HCT116 (cell line): ENCODE data around the gene AMER3. TPM values are rescaled to one million over a fixed set of nuclear protein-coding genes. Genes with fewer than 3 reads are reported as not detected.

Experiments
- ATAC-seq: fragments of 200-7000 bp; cut with Tn5 transposase; 2 replicates; pipeline ENCODE4 v1.9.1; 2020; ENCODE audit warnings: mild to moderate bottlenecking, moderate library complexity
- BruUV-seq: library from RNA; stranded (reverse); fragments of 400-500 nt; replicated peaks from 2 replicates; lab custom pipeline; 2021; lab: Mats Ljungman, UMichigan
- CTCF ChIA-PET: fragments of 300-600 bp; sonication (Branson Sonifier 250); formaldehyde crosslinking; loops from one replicate; lab custom pipeline; 2021; ENCODE audit warnings: antibody characterized with exemption; lab: Charles Lee
- POLR2A ChIA-PET: fragments of 300-600, 350-600 bp; sonication (Branson Sonifier 250); formaldehyde crosslinking; loops from one replicate; lab custom pipeline; 2021; ENCODE audit warnings: antibody characterized with exemption; lab: Charles Lee
- RAD21 ChIA-PET, 2 experiments: fragments of 300-600 bp; sonication (Branson Sonifier 250); formaldehyde crosslinking; loops; one replicate each; lab custom pipeline; 2023; ENCODE audit warnings: low total read pairs in 2 of 2; ENCODE audit not compliant: uncharacterized antibody in 2 of 2, unreplicated experiment in 2 of 2, low non-redundant PET in 1 of 2; lab: Charles Lee
- DNase-seq: peaks from one replicate; pipeline ENCODE4 v3.0.0-alpha.2; 2010; ENCODE audit warnings: low read depth, low spot score
- H2AFZ ChIP-seq: fragments of 200-600 bp; shearing (Covaris generic), sonication (generic); 2 replicates; pipeline ENCODE4 v1.6.1; 2017; ENCODE audit warnings: low read depth, mixed run types, mixed read lengths, antibody characterized with exemption, low read length; ENCODE audit not compliant: poor library complexity, severe bottlenecking
- H3K27ac ChIP-seq: 2 replicates; pipeline ENCODE4 v1.5.1; 2012; ENCODE audit warnings: low read depth, low read length
- H3K27me3 ChIP-seq: fragments of 200-600 bp; sonication (generic); 2 replicates; pipeline ENCODE4 v1.6.1; 2016; ENCODE audit warnings: mixed run types, low read length, mixed read lengths; ENCODE audit not compliant: insufficient read depth
- H3K36me3 ChIP-seq, 2 experiments: fragments of 200-500 bp in 1 of 2; fragments of 200-600 bp in 1 of 2; sonication (Bioruptor generic) in 1 of 2; sonication (generic) in 1 of 2; 2 replicates each; pipeline versions ENCODE4 v1.5.1 to v1.6.1; 2014 to 2016; ENCODE audit warnings: low read length in 2 of 2, inconsistent platforms in 1 of 2, mixed read lengths in 1 of 2, mixed run types in 1 of 2; ENCODE audit not compliant: insufficient read depth in 2 of 2, control insufficient read depth in 1 of 2
- H3K4me1 ChIP-seq, 2 experiments: fragments of 200-600 bp in 1 of 2; sonication (generic) in 1 of 2; 2 replicates each; pipeline versions ENCODE4 v1.5.1 to v1.6.1; 2012 to 2017; ENCODE audit warnings: low read length in 2 of 2, inconsistent platforms in 1 of 2, mild to moderate bottlenecking in 1 of 2, mixed read lengths in 1 of 2, mixed run types in 1 of 2, moderate library complexity in 1 of 2; ENCODE audit not compliant: insufficient read depth in 2 of 2, control insufficient read depth in 1 of 2
- H3K4me2 ChIP-seq: fragments of 200-600 bp; sonication (generic); 2 replicates; pipeline ENCODE4 v1.6.1; 2017; ENCODE audit warnings: mixed run types, low read length, mixed read lengths
- H3K4me3 ChIP-seq, 2 experiments: fragments of 200-600 bp in 1 of 2; sonication (generic) in 1 of 2; replicated peaks in 1 of 2; 2 replicates each; pipeline ENCODE4 v1.5.1; 2011 to 2016; ENCODE audit warnings: low read length in 2 of 2, control low read depth in 1 of 2, low read depth in 1 of 2, mild to moderate bottlenecking in 1 of 2, mixed read lengths in 1 of 2, mixed run types in 1 of 2
- H3K79me2 ChIP-seq: fragments of 200-600 bp; sonication (generic); 2 replicates; pipeline ENCODE4 v1.6.1; 2017; ENCODE audit warnings: mild to moderate bottlenecking, mixed run types, low read length, moderate library complexity, mixed read lengths; ENCODE audit not compliant: insufficient read depth
- H3K9ac ChIP-seq: fragments of 200-600 bp; sonication (generic); 2 replicates; pipeline ENCODE4 v1.6.1; 2016; ENCODE audit warnings: low read length, mixed read lengths
- H3K9me2 ChIP-seq: fragments of 200-600 bp; sonication (generic), shearing (Covaris generic); 2 replicates; pipeline ENCODE4 v1.6.1; 2017; ENCODE audit warnings: mixed run types, mild to moderate bottlenecking, moderate library complexity; ENCODE audit not compliant: insufficient read depth
- H3K9me3 ChIP-seq, 2 experiments: fragments of 200-500 bp in 1 of 2; fragments of 200-600 bp in 1 of 2; sonication (Bioruptor generic) in 1 of 2; sonication (generic) in 1 of 2; 2 replicates each; pipeline ENCODE4 v1.6.1; 2014 to 2017; ENCODE audit warnings: low read length in 2 of 2, mixed read lengths in 2 of 2, inconsistent platforms in 1 of 2, low read depth in 1 of 2, mild to moderate bottlenecking in 1 of 2, mixed run types in 1 of 2, moderate library complexity in 1 of 2; ENCODE audit not compliant: control insufficient read depth in 1 of 2, insufficient read depth in 1 of 2
- H4K20me1 ChIP-seq: fragments of 200-600 bp; sonication (generic), shearing (Covaris generic); 2 replicates; pipeline ENCODE4 v1.6.1; 2017; ENCODE audit warnings: mixed run types, mild to moderate bottlenecking, moderate library complexity; ENCODE audit not compliant: insufficient read depth
- ATF3 ChIP-seq: IDR thresholded peaks from 2 replicates; pipeline ENCODE4 v1.6.1; 2012
- CBX3 ChIP-seq: IDR thresholded peaks from 2 replicates; pipeline ENCODE4 v1.6.1; 2012; ENCODE audit warnings: low read depth
- CEBPB ChIP-seq: IDR thresholded peaks from 2 replicates; pipeline ENCODE4 v1.6.1; 2012; ENCODE audit warnings: low read depth
- EGR1 ChIP-seq: IDR thresholded peaks from 2 replicates; pipeline ENCODE4 v1.6.1; 2012; ENCODE audit warnings: low read depth
- ELF1 ChIP-seq: IDR thresholded peaks from 2 replicates; pipeline ENCODE4 v1.6.1; 2012; ENCODE audit warnings: low read depth, borderline replicate concordance
- EZH2 ChIP-seq: fragments of 200-600 bp; sonication (generic); IDR thresholded peaks from 2 replicates; pipeline ENCODE4 v1.6.1; 2017; ENCODE audit warnings: antibody characterized with exemption, mixed run types
- EZH2phosphoT487 ChIP-seq: fragments of 200-600 bp; IDR thresholded peaks from 2 replicates; pipeline ENCODE4 v1.6.1; 2018; ENCODE audit warnings: antibody characterized with exemption, borderline replicate concordance
- FOSL1 ChIP-seq: IDR thresholded peaks from 2 replicates; pipeline ENCODE4 v1.6.1; 2012; ENCODE audit warnings: low read depth
- JUND ChIP-seq: IDR thresholded peaks from 2 replicates; pipeline ENCODE4 v1.6.1; 2012
- POLR2A ChIP-seq: IDR thresholded peaks from 2 replicates; pipeline ENCODE4 v1.7.0; 2011; ENCODE audit warnings: borderline replicate concordance; ENCODE audit not compliant: insufficient read depth, insufficient read length; ENCODE audit errors: extremely low read depth
- POLR2AphosphoS5 ChIP-seq: IDR thresholded peaks from 2 replicates; pipeline ENCODE4 v1.6.1; 2011; ENCODE audit warnings: mild to moderate bottlenecking, low read depth, low read length, moderate library complexity
- RAD21 ChIP-seq: IDR thresholded peaks from 2 replicates; pipeline ENCODE4 v1.6.1; 2012; ENCODE audit warnings: low read depth, mild to moderate bottlenecking
- REST ChIP-seq: IDR thresholded peaks from 2 replicates; pipeline ENCODE4 v1.6.1; 2012; ENCODE audit warnings: low read depth
- SP1 ChIP-seq: IDR thresholded peaks from 2 replicates; pipeline ENCODE4 v1.6.1; 2012; ENCODE audit warnings: low read depth
- SRF ChIP-seq: IDR thresholded peaks from 2 replicates; pipeline ENCODE4 v1.6.1; 2012; ENCODE audit warnings: low read depth
- YY1 ChIP-seq: IDR thresholded peaks from 2 replicates; pipeline ENCODE4 v1.6.1; 2011; ENCODE audit warnings: low read length, low read depth, moderate library complexity, mild to moderate bottlenecking; ENCODE audit not compliant: insufficient replicate concordance; ENCODE audit errors: extremely low read depth
- ZFX ChIP-seq: fragments of 450-650 bp; IDR thresholded peaks from 2 replicates; pipeline ENCODE4 v1.6.1; 2017
- ZNF274 ChIP-seq: fragments of 200-500 bp; sonication (Bioruptor generic); IDR thresholded peaks from 2 replicates; pipeline ENCODE4 v1.6.1; 2014; ENCODE audit warnings: mild to moderate bottlenecking, low read depth, low read length, inconsistent platforms
- intact Hi-C: fragments of 100-400 bp; cut with micrococcal nuclease; formaldehyde crosslinking; loops from 2 replicates; pipeline ENCODE4 v1.10.0; 2022
- total RNA-seq: library from RNA; stranded (reverse); gene quantifications from one replicate; pipeline ENCODE4 v1.2.1, GENCODE V29; 2021; ENCODE audit not compliant: unreplicated experiment
- TF ChIP-seq, protein P1 (sequence below): IDR thresholded peaks from 2 replicates; pipeline ENCODE4 v1.6.1; 2011; ENCODE audit warnings: mild to moderate bottlenecking, low read length, moderate library complexity; ENCODE audit not compliant: insufficient replicate concordance; ENCODE audit errors: extremely low read depth

Gene AMER3
- total RNA-seq, 1 experiment from 2014 or later = not detected

- intact Hi-C loops = loop anchor here (10.0 kb wide), 1 partner anchor 314 kb away; the partner anchor contains the start of gene PLEKHB2
- ChIA-PET POLR2A (no interaction called here), RAD21 (no interaction called here), CTCF (no interaction called here)
- no peak for TF ChIP-seq CBX3
- TF ChIP-seq ZNF274 = no peak
- no peak for TF ChIP-seq ZFX
- TF ChIP-seq, protein P1, sequence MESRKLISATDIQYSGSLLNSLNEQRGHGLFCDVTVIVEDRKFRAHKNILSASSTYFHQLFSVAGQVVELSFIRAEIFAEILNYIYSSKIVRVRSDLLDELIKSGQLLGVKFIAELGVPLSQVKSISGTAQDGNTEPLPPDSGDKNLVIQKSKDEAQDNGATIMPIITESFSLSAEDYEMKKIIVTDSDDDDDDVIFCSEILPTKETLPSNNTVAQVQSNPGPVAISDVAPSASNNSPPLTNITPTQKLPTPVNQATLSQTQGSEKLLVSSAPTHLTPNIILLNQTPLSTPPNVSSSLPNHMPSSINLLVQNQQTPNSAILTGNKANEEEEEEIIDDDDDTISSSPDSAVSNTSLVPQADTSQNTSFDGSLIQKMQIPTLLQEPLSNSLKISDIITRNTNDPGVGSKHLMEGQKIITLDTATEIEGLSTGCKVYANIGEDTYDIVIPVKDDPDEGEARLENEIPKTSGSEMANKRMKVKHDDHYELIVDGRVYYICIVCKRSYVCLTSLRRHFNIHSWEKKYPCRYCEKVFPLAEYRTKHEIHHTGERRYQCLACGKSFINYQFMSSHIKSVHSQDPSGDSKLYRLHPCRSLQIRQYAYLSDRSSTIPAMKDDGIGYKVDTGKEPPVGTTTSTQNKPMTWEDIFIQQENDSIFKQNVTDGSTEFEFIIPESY = no peak
- no peak for TF ChIP-seq ELF1
- TF ChIP-seq CEBPB = no peak
- TF ChIP-seq EZH2phosphoT487 = no peak
- TF ChIP-seq YY1 = no peak
- TF ChIP-seq FOSL1 = no peak
- TF ChIP-seq JUND = no peak
- no peak for TF ChIP-seq POLR2A
- no peak for TF ChIP-seq SRF
- TF ChIP-seq SP1 = no peak
- TF ChIP-seq EZH2 = no peak
- no peak for TF ChIP-seq RAD21
- TF ChIP-seq EGR1 = no peak
- no peak for TF ChIP-seq POLR2AphosphoS5
- no peak for TF ChIP-seq REST
- TF ChIP-seq ATF3 = no peak
- Histone ChIP-seq H3K4me1 (no peaks in the 10 kb centered on the region), H3K9ac (no peak overlapping the region), H3K27ac (no peak overlapping the region), H3K36me3 (no peaks in the 10 kb centered on the region), H3K9me2 (no peaks in the 10 kb centered on the region), H3K79me2 (no peaks in the 10 kb centered on the region), H3K4me2 (no peak overlapping the region), H3K9me3 (no peaks in the 10 kb centered on the region), H3K4me3 (no peak overlapping the region), H4K20me1 (no peaks in the 10 kb centered on the region), H3K27me3 (no peaks in the 10 kb centered on the region), H2AFZ (no peak overlapping the region)
- ATAC-seq = no peak
- no peak for DNase-seq
- BruUV-seq = no TSS peak
These were observed 35.7 kb downstream of the AMER3 start for GRCh38 chr2:130790804-130791616.
